ENCODE data around the gene SAMD4B. TPM values are rescaled to one million over a fixed set of nuclear protein-coding genes. Genes with fewer than 3 reads are reported as not detected.
A peak's percentile ranks its signal among the peaks of the same experiment; 100 is the strongest.

Gene SAMD4B
- total and polyA plus RNA-seq, 2 of the 8 experiments (the other 6 are each of a cell fraction or from before 2014, with no cell fraction given) = 137 to 158 TPM

DNA sequence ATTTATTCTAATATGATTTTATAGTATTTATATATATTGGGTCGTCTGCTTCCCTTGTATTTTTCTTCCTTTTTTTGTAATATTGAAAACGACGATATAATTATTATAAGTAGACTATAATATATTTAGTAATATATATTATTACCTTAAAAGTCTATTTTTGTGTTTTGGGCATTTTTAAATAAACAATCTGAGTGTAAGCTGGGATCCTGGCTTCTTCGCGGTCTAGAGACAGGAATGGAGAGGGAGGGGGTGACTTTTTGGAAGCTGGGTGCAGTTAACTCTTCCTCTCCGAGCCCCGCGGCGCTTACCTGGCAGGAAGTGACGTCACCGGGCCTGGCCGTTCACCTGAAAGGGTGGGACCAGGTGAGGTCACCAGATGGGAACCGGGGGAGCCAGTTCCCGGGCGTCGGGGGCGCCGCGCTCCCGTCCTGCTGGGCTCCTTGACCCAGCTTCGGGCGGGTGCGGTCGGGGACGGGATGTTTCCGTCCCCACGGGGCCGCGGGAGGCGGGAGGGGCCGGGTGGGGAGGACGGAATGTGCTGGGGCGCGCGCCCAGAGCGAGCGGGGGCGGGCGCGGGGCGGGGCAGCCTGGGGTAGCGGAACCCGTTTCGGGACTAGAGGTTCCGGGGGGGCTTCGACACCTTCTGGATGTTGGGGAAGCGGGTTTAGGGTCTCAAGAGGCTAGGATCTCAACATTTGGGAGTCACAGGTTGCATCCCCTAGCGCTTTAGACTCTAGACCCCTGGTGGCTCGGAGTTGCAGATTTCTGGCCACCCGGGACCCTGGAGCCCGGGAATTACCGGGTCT is 67.2 kb downstream of the SAMD4B start:
- no peaks in the 10 kb centered on the region for H3K79me1 ChIP-seq (ENCODE audit: low read depth, low read length)
- H3K27ac ChIP-seq (ENCODE audit: low read depth, low read length) = peak overlapping the region; percentile 92
- CTCF ChIA-PET (ENCODE audit: partially characterized antibody) = interaction anchor here (1.0 to 3.9 kb wide), 3 partner anchors 9 to 26 kb away, joined by 4 to 38 read pairs (median 4); partner anchors contain the start of gene RPS16
- no peak overlapping the region for H2AFZ ChIP-seq (ENCODE audit: low read length)
- H3K23ac ChIP-seq (ENCODE audit: insufficient read length) = no peak overlapping the region
- peak overlapping the region; percentile 51; the same call in 1 of the 2 replicates for H4K8ac ChIP-seq (ENCODE audit: extremely low read depth, insufficient read depth, low read length)
- H4K20me1 ChIP-seq (replicated peaks in 1 of 2; ENCODE audit: control insufficient read depth in 1 of 2, insufficient read depth in 2 of 2, low read length in 2 of 2) = peaks cover 0 to 9% of the 10 kb centered on the region in 2 experiments
- FAIRE-seq (no peak), DNase-seq (ENCODE audit: low read depth in 1 of 2, low spot score in 2 of 2) (peak; percentile 73 to 94)
- peak overlapping the region; percentile 87; the same call in 1 of the 2 replicates for H2BK5ac ChIP-seq (ENCODE audit: low read depth, low read length)
- H3K23me2 ChIP-seq (ENCODE audit: low read depth, low read length) = peaks cover 24% of the 10 kb centered on the region
- H4K91ac ChIP-seq (replicated peaks; ENCODE audit: insufficient read length, low read length) = peak overlapping the region; percentile 55
- H2AK5ac ChIP-seq (ENCODE audit: low read depth, low read length) = no peak overlapping the region
- peaks cover 3 to 25% of the 10 kb centered on the region in 2 experiments; a peak in 3 of 4 replicates for H3K79me2 ChIP-seq (ENCODE audit: control insufficient read depth in 1 of 2, insufficient read depth in 2 of 2, low read length in 2 of 2)
- no peak overlapping the region for H2BK12ac ChIP-seq (ENCODE audit: low read depth, low read length)
- WGBS, 2 experiments (ENCODE audit: extremely low coverage in 1 of 2, insufficient coverage in 1 of 2, insufficient read length in 1 of 2, insufficient replicate concordance in 2 of 2, low coverage in 1 of 2, low lambda C conversion rate in 2 of 2, missing lambda C conversion rate in 1 of 2) = 7% methylated on average over 23 of the region's 52 CpGs; no CpG with 5 or more reads in 1 of the 2 experiments
- POLR2A ChIA-PET (ENCODE audit: partially characterized antibody) = interaction anchor here (0.7 to 14.3 kb wide), 9 partner anchors 9 to 36 kb away, joined by 3 to 234 read pairs (median 7); partner anchors contain the start of genes MED29, PAF1, RPS16 and SUPT5H
- H3K14ac ChIP-seq (ENCODE audit: insufficient read length) = no peak overlapping the region
- H3K4me2 ChIP-seq (ENCODE audit: insufficient read depth in 1 of 2, low read depth in 2 of 2, low read length in 2 of 2) = peak overlapping the region; percentile 78 to 84
- H3K4me3 ChIP-seq (ENCODE audit: extremely low read depth in 1 of 4, insufficient read depth in 2 of 4, low read depth in 3 of 4, low read length in 4 of 4) = peak overlapping the region; percentile 64 to 97 (median 83)
- H2BK20ac ChIP-seq (ENCODE audit: low read length) = no peak overlapping the region
- peak overlapping the region; percentile 79 to 92 (median 88) for H3K9ac ChIP-seq (replicated peaks in 1 of 4; ENCODE audit: extremely low read depth in 1 of 4, low read depth in 3 of 4, low read length in 3 of 4)
- no peaks in the 10 kb centered on the region for H3K9me3 ChIP-seq (ENCODE audit: insufficient read depth in 2 of 2, low read depth in 1 of 2, low read length in 1 of 2)
- H3K56ac ChIP-seq (replicated peaks; ENCODE audit: insufficient read length, low read depth, low read length) = peak overlapping the region; percentile 64
- peak overlapping the region; percentile 62 for H3K4ac ChIP-seq (replicated peaks; ENCODE audit: insufficient read length, low read depth, low read length)
- peak overlapping the region; percentile 90 for H3K18ac ChIP-seq (ENCODE audit: extremely low read depth, low read length)
- no peak overlapping the region for H2BK120ac ChIP-seq (replicated peaks; ENCODE audit: low read depth, low read length)
- peak overlapping the region; percentile 69 for H4K5ac ChIP-seq (ENCODE audit: insufficient read length, low read depth, low read length)
- no peaks in the 10 kb centered on the region for H3K27me3 ChIP-seq (replicated peaks in 1 of 4; ENCODE audit: control insufficient read depth in 3 of 4, extremely low read depth in 1 of 4, insufficient read depth in 3 of 4, low read length in 3 of 4)
- no peak overlapping the region for H2BK15ac ChIP-seq (ENCODE audit: low read length)
- peaks cover 0 to 5% (median 0%) of the 10 kb centered on the region in 4 experiments; a peak in 1 of 8 replicates for H3K36me3 ChIP-seq (ENCODE audit: control insufficient read depth in 2 of 4, insufficient read depth in 4 of 4, low read length in 3 of 4)
- H3K4me1 ChIP-seq (replicated peaks in 1 of 4; ENCODE audit: control insufficient read depth in 3 of 4, insufficient read depth in 4 of 4, low read length in 3 of 4) = peaks cover 10 to 46% (median 22%) of the 10 kb centered on the region in 4 experiments
- TF ChIP-seq ASH2L (IDR thresholded peaks at IDR 0.05; ENCODE audit: low read length) = no peak
- TF ChIP-seq RBBP5 (IDR thresholded peaks at IDR 0.05; ENCODE audit: borderline replicate concordance, low read depth, low read length) = no peak
- no peak for TF ChIP-seq BACH1 (IDR thresholded peaks at IDR 0.05; ENCODE audit: low read length)
- TF ChIP-seq JUN (IDR thresholded peaks at IDR 0.05; ENCODE audit: low read depth, low read length) = peak; percentile 75
- TF ChIP-seq NANOG (IDR thresholded peaks at IDR 0.05; ENCODE audit: insufficient read depth, low read depth, low read length, poor library complexity, severe bottlenecking) = no peak
- TF ChIP-seq, protein P1, sequence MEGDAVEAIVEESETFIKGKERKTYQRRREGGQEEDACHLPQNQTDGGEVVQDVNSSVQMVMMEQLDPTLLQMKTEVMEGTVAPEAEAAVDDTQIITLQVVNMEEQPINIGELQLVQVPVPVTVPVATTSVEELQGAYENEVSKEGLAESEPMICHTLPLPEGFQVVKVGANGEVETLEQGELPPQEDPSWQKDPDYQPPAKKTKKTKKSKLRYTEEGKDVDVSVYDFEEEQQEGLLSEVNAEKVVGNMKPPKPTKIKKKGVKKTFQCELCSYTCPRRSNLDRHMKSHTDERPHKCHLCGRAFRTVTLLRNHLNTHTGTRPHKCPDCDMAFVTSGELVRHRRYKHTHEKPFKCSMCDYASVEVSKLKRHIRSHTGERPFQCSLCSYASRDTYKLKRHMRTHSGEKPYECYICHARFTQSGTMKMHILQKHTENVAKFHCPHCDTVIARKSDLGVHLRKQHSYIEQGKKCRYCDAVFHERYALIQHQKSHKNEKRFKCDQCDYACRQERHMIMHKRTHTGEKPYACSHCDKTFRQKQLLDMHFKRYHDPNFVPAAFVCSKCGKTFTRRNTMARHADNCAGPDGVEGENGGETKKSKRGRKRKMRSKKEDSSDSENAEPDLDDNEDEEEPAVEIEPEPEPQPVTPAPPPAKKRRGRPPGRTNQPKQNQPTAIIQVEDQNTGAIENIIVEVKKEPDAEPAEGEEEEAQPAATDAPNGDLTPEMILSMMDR (IDR thresholded peaks at IDR 0.05; ENCODE audit: control extremely low read depth in 1 of 3, insufficient read depth in 1 of 3, low read depth in 1 of 3, low read length in 3 of 3) = no peak
- no peak for TF ChIP-seq CTBP2 (IDR thresholded peaks at IDR 0.05; ENCODE audit: borderline replicate concordance, insufficient read depth, insufficient read length, low read length)
- no peak for TF ChIP-seq TCF12 (IDR thresholded peaks at IDR 0.05; ENCODE audit: low read depth, low read length)

Measured in H1 (cell line).